Neuronal stem cell (in vitro differentiated cells): Measurements from ENCODE around the gene MRPL58.

Experiments used
- DNase-seq: peaks from one replicate; pipeline ENCODE4 v3.0.0-alpha.2; 2013; ENCODE audit warnings: low spot score
- H2AFZ ChIP-seq: one replicate; pipeline ENCODE4 v1.6.1; 2013; ENCODE audit warnings: mild to moderate bottlenecking, low read length, inconsistent platforms
- H2AK5ac ChIP-seq: 2 replicates; pipeline ENCODE4 v1.6.1; 2013; ENCODE audit warnings: low read depth, mild to moderate bottlenecking, inconsistent platforms, low read length, moderate library complexity, mixed read lengths
- H2BK120ac ChIP-seq: 2 replicates; pipeline ENCODE4 v1.6.1; 2013; ENCODE audit warnings: low read depth, mild to moderate bottlenecking, inconsistent platforms, low read length, moderate library complexity, mixed read lengths
- H2BK12ac ChIP-seq: one replicate; pipeline ENCODE4 v1.6.1; 2013; ENCODE audit warnings: low read length, inconsistent platforms
- H2BK15ac ChIP-seq: 2 replicates; pipeline ENCODE4 v1.6.1; 2013; ENCODE audit warnings: mild to moderate bottlenecking, low read length, inconsistent platforms, mixed read lengths
- H2BK5ac ChIP-seq: one replicate; pipeline ENCODE4 v1.6.1; 2013; ENCODE audit warnings: inconsistent platforms, mild to moderate bottlenecking, low read length, moderate library complexity
- H3K14ac ChIP-seq: one replicate; pipeline ENCODE4 v1.6.1; 2013; ENCODE audit warnings: low read length, inconsistent platforms
- H3K18ac ChIP-seq: 2 replicates; pipeline ENCODE4 v1.6.1; 2013; ENCODE audit warnings: low read length, inconsistent platforms
- H3K23ac ChIP-seq: 2 replicates; pipeline ENCODE4 v1.6.1; 2013; ENCODE audit warnings: low read depth, mild to moderate bottlenecking, mixed read lengths, low read length, inconsistent platforms; ENCODE audit not compliant: poor library complexity
- H3K27ac ChIP-seq: replicated peaks from 3 replicates; pipeline ENCODE4 v1.5.1; 2013; ENCODE audit warnings: low read length, inconsistent platforms
- H3K27me3 ChIP-seq, 3 experiments: 2 replicates each; pipeline ENCODE4 v1.6.1; 2013; ENCODE audit warnings: low read length in 3 of 3, mild to moderate bottlenecking in 2 of 3, inconsistent platforms in 1 of 3, low read depth in 1 of 3, mixed read lengths in 1 of 3, moderate library complexity in 1 of 3; ENCODE audit not compliant: control insufficient read depth in 3 of 3, insufficient read depth in 3 of 3
- H3K36me3 ChIP-seq, 2 donors: replicated peaks in 1 of 2; 2 replicates each; pipeline ENCODE4 v1.6.1; 2013; ENCODE audit warnings: low read length in 2 of 2; ENCODE audit not compliant: control insufficient read depth in 2 of 2, insufficient read depth in 2 of 2
- H3K4ac ChIP-seq: 2 replicates; pipeline ENCODE4 v1.6.1; 2013; ENCODE audit warnings: inconsistent platforms, mild to moderate bottlenecking, low read length, moderate library complexity
- H3K4me1 ChIP-seq, 2 donors: 1 replicate in 1 of 2; 2 replicates in 1 of 2; pipeline ENCODE4 v1.6.1; 2013; ENCODE audit warnings: low read length in 2 of 2, low read depth in 1 of 2; ENCODE audit not compliant: control insufficient read depth in 2 of 2, insufficient read depth in 1 of 2
- H3K4me2 ChIP-seq: one replicate; pipeline ENCODE4 v1.6.1; 2013; ENCODE audit warnings: mild to moderate bottlenecking, low read length, inconsistent platforms; ENCODE audit not compliant: insufficient read depth, poor library complexity, severe bottlenecking
- H3K4me3 ChIP-seq, 2 donors: 2 replicates each; pipeline ENCODE4 v1.5.1; 2013; ENCODE audit warnings: low read length in 2 of 2, mild to moderate bottlenecking in 2 of 2, inconsistent platforms in 1 of 2, moderate library complexity in 1 of 2
- H3K79me1 ChIP-seq: one replicate; pipeline ENCODE4 v1.6.1; 2013; ENCODE audit warnings: low read depth, mild to moderate bottlenecking, inconsistent platforms, low read length, moderate library complexity
- H3K9ac ChIP-seq: one replicate; pipeline ENCODE4 v1.6.1; 2013; ENCODE audit warnings: mild to moderate bottlenecking, low read depth, low read length, inconsistent platforms; ENCODE audit not compliant: poor library complexity
- H3K9me3 ChIP-seq, 2 donors: replicated peaks in 1 of 2; 2 replicates each; pipeline versions ENCODE3 to v1.6.1; 2013; ENCODE audit warnings: low read length in 2 of 2, mild to moderate bottlenecking in 2 of 2, inconsistent platforms in 1 of 2, low read depth in 1 of 2, mixed read lengths in 1 of 2, moderate library complexity in 1 of 2; ENCODE audit not compliant: control insufficient read depth in 2 of 2, insufficient read depth in 1 of 2
- H4K8ac ChIP-seq: one replicate; pipeline ENCODE4 v1.6.1; 2013; ENCODE audit warnings: low read depth, mild to moderate bottlenecking, inconsistent platforms, low read length, moderate library complexity
- H4K91ac ChIP-seq: one replicate; pipeline ENCODE4 v1.6.1; 2013; ENCODE audit warnings: low read length, low read depth, mild to moderate bottlenecking, inconsistent platforms; ENCODE audit not compliant: poor library complexity
- WGBS, 2 donors: extraction: QIAGEN DNeasy Blood & Tissue Kit; methylation state at CpG; one replicate each; pipeline ENCODE4 v1.1.7; 2013; ENCODE audit warnings: missing lambda C conversion rate in 2 of 2, mixed read lengths in 1 of 2; ENCODE audit not compliant: insufficient read length in 2 of 2, insufficient replicate concordance in 1 of 2; ENCODE audit errors: extremely low coverage in 2 of 2; 5-methylcytosine and 5-hydroxymethylcytosine counted together

Gene MRPL58

DNA sequence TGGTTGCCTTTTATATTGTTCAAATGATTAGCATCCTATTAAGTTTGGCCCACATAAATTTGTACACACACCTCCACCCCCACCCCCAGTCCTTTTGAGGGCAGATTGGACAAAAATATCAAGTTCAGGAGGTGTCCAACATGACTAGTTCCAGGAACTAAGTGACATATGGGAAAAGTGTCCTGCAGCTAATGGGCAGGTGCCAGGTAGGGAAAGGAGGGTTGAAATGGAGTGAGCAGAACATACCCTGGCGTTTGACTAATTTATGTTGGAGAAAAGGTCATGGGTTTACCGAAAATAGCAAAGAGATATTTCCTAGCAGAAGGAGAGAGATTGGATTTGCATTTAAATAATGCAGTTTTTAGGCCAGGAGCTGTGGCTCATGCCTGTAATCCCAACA lies 39.5 kb downstream of the MRPL58 start:
- no peak overlapping the region for H2AFZ ChIP-seq
- no peaks in the 10 kb centered on the region for H3K27me3 ChIP-seq
- H3K23ac ChIP-seq: no peak overlapping the region
- H4K8ac ChIP-seq: no peak overlapping the region
- H3K36me3 ChIP-seq: peaks cover 21 to 73% of the 10 kb centered on the region in 2 donors
- WGBS, 2 donors: no CpG with 5 or more reads among the region's 2 CpGs
- H3K4me2 ChIP-seq: no peak overlapping the region
- peaks cover 5 to 8% of the 10 kb centered on the region in 2 donors for H3K4me1 ChIP-seq
- no peak overlapping the region for H3K14ac ChIP-seq
- H4K91ac ChIP-seq: no peak overlapping the region
- H3K4ac ChIP-seq: no peak overlapping the region
- no peak overlapping the region for H2AK5ac ChIP-seq
- H3K9ac ChIP-seq: no peak overlapping the region
- no peak overlapping the region for H2BK120ac ChIP-seq
- H3K27ac ChIP-seq: no peak overlapping the region
- peaks cover 3% of the 10 kb centered on the region for H3K79me1 ChIP-seq
- H3K9me3 ChIP-seq: peaks cover 0 to 2% of the 10 kb centered on the region in 2 donors
- no peak overlapping the region for H3K18ac ChIP-seq
- no peak overlapping the region for H2BK5ac ChIP-seq
- no peak overlapping the region for H2BK12ac ChIP-seq
- no peak for DNase-seq
- no peak overlapping the region for H3K4me3 ChIP-seq
- H2BK15ac ChIP-seq: no peak overlapping the region

DNA sequence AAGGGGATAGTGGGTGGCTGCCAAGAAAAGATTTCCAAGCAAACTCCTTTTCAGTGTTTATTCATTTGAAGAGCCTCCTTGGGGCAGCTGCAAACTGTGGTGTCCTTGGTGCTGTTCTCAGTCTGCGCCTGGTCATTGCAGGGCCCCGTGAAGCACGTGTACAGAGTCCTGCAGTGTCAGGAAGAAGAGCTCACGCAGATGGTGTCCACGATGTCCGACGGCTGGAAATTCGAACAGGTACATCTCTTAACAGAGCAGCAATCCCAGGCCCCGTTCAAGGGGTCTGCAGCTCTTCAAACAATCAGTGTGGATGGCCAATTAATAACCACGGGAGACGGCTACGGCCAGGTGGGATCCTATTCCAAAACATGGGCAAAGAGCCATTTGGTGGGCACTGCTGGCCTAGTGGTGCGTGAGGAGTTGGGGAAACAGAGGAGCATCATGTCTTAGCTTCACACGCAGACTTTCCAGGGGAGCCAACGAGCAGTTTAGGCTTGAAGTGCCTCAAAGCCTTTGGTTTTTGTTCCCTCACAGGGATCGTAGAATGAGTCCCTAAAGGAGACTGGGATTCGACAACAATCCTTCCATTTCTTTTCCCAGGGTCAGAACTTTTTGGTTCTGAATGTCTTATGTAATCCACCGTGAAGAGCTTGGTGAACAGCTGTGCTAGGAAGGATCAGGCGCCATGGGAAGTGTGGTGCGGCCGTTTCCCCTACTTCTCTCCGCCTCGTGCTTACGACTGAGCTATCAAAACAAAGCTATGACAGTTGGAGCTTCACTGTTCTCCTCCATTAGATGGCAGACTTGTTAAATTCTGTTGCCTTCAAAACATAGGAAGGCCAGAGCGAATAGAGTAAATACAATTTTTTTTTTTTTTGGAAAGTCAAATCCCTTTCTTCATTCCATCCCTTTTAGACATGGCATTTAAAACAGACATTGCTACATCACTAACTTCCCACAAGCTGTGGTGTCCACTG lies 47.2 kb downstream of the MRPL58 start:
- H3K4me1 ChIP-seq: no peaks in the 10 kb centered on the region
- no peak overlapping the region for H3K4me2 ChIP-seq
- H3K4ac ChIP-seq: no peak overlapping the region
- H3K9ac ChIP-seq: no peak overlapping the region
- no peak for DNase-seq
- no peak overlapping the region for H2AFZ ChIP-seq
- no peak overlapping the region for H3K18ac ChIP-seq
- no peaks in the 10 kb centered on the region for H3K79me1 ChIP-seq
- H2BK15ac ChIP-seq: no peak overlapping the region
- H2BK12ac ChIP-seq: no peak overlapping the region
- WGBS, 2 donors: no CpG with 5 or more reads among the region's 25 CpGs
- H2BK120ac ChIP-seq: no peak overlapping the region
- no peak overlapping the region for H3K14ac ChIP-seq
- H4K8ac ChIP-seq: no peak overlapping the region
- no peak overlapping the region for H3K27ac ChIP-seq
- no peak overlapping the region for H2BK5ac ChIP-seq
- no peak overlapping the region for H3K23ac ChIP-seq
- no peak overlapping the region for H4K91ac ChIP-seq
- peaks cover 40 to 86% of the 10 kb centered on the region in 2 donors for H3K36me3 ChIP-seq
- no peak overlapping the region for H2AK5ac ChIP-seq
- no peak overlapping the region for H3K4me3 ChIP-seq
- H3K9me3 ChIP-seq: no peaks in the 10 kb centered on the region
- no peaks in the 10 kb centered on the region for H3K27me3 ChIP-seq

DNA sequence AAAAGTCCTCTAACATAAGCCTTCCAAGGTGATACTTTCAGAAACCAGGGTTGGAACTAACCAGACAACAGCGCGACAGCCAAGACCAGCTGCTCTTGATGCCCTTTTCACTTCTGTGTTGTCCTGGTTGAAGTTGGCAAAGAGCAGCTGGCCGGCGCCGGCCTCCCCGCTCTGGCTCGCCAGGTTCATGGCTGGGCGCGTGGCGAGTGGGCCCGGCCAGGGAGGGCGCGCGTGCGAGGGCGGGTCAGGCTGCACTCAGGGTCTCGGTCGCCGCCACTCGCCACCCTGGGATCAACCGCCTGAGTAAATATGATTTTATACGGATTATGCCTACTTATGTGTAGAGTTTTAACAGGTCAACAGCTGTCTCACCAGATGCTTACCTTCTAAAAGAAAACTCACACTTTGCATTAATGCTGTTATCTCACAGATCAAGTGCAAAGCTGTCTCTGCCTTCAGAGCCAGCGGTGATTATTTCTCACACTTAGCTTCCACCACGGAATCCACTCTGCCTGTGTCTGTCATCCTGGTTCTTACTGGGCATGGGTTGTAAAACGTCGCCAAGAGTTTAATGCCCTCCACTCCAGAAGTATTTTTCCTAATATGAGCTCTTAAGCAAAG lies 48.1 kb downstream of the MRPL58 start:
- no CpG with 5 or more reads among the region's 26 CpGs for WGBS, 2 donors

DNA sequence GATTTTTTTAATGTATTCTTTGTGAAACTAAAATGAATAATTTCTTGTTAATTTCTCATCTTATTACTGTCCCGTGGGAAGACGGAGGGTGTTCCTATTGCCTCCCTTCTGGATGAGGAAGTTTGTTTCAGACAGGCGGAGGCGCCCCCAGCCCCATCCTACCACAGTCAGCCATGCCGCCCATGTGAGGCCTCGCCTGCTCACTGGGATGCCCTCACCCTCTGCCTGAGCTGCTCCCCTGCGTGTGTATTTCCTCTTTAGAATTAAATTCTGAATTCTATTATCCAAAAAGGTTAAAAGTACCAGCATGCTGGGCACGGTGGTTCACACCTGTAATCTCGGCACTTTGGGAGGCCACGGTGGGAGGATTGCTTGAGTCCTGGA lies 48.6 kb downstream of the MRPL58 start:
- H2AK5ac ChIP-seq: no peak overlapping the region
- no peaks in the 10 kb centered on the region for H3K4me1 ChIP-seq
- no peak overlapping the region for H4K91ac ChIP-seq
- no peak overlapping the region for H3K9ac ChIP-seq
- no peak overlapping the region for H3K27ac ChIP-seq
- no peak overlapping the region for H4K8ac ChIP-seq
- no peaks in the 10 kb centered on the region for H3K9me3 ChIP-seq
- no peak overlapping the region for H3K18ac ChIP-seq
- no peak overlapping the region for H2BK12ac ChIP-seq
- no peak overlapping the region for H3K4ac ChIP-seq
- H3K27me3 ChIP-seq: no peaks in the 10 kb centered on the region
- no peaks in the 10 kb centered on the region for H3K79me1 ChIP-seq
- H2BK15ac ChIP-seq: no peak overlapping the region
- H3K4me3 ChIP-seq: no peak overlapping the region
- H3K4me2 ChIP-seq: no peak overlapping the region
- H2BK5ac ChIP-seq: no peak overlapping the region
- H3K14ac ChIP-seq: no peak overlapping the region
- H3K23ac ChIP-seq: no peak overlapping the region
- H2BK120ac ChIP-seq: no peak overlapping the region
- H3K36me3 ChIP-seq: peaks cover 41 to 85% of the 10 kb centered on the region in 2 donors
- no peak for DNase-seq
- H2AFZ ChIP-seq: no peak overlapping the region
- WGBS, 2 donors: no CpG with 5 or more reads among the region's 10 CpGs

More for the DNA sequence above, 48.1 kb downstream of the MRPL58 start:
- Histone ChIP-seq H3K79me1 (no peaks in the 10 kb centered on the region), H3K27me3 (no peaks in the 10 kb centered on the region), H3K27ac (no peak overlapping the region), H3K36me3 (peaks cover 41 to 88% of the 10 kb centered on the region in 2 donors), H3K23ac (no peak overlapping the region), H2BK15ac (no peak overlapping the region), H3K4ac (no peak overlapping the region), H3K9ac (no peak overlapping the region), H3K4me2 (no peak overlapping the region), H3K18ac (no peak overlapping the region), H3K4me3 (no peak overlapping the region), H2BK12ac (no peak overlapping the region), H3K9me3 (no peaks in the 10 kb centered on the region), H4K8ac (no peak overlapping the region), H3K4me1 (no peaks in the 10 kb centered on the region), H2BK120ac (no peak overlapping the region), H3K14ac (no peak overlapping the region), H2BK5ac (no peak overlapping the region), H2AK5ac (no peak overlapping the region), H2AFZ (no peak overlapping the region), H4K91ac (no peak overlapping the region)
- DNase-seq: no peak
